Measurements from ENCODE around the gene HES2. TPM values are rescaled to one million over a fixed set of nuclear protein-coding genes. Genes with fewer than 3 reads are reported as not detected.

Gene HES2
- polyA plus RNA-seq, 2 of the 4 experiments (the other 2 are of a cell fraction), result 0.75 to 1.8 TPM

DNA sequence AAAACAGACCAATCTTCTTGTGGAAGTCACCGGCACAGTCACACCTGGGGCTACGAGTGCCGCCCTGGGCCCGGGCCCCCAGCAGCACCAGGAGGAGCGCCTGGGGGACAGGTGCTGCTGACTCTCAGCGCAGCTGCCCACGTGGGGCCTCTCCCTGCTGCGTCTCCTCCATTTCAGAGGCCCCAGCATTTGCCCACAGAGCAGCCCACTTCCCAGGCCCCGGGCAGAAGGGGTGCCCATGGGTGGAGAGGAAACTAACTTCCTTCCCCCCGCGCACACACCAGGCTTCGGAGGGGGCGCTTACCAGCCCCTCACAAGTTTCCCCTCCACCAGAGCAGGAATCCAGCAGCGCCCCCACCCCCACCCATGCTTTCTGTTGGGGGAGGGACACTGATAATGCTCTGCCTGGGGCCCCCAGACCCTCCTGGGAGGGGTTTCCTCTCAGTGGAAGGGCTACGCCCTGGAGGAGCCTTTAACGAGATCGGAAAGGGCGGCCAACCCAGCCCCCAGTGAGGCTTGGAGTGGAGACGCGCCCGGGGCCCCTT is 45.8 kb upstream of the HES2 start:
- Histone ChIP-seq H3K4me2 (no peak overlapping the region), H3K4me1 (no peaks in the 10 kb centered on the region; the same call in 2 of the 3 replicates), H3K9me3 (no peaks in the 10 kb centered on the region), H3K27ac (no peak overlapping the region), H3K4me3 (no peak overlapping the region)
- POLR2A ChIA-PET, result no interaction called here
- DNase-seq (ENCODE audit: low read depth in 1 of 2, low spot score in 1 of 2) (no peak), ATAC-seq (no peak), FAIRE-seq (no peak)
- 92% methylated on average over 11 of the region's 21 CpGs for WGBS (ENCODE audit: missing lambda C conversion rate)
- no peak for TF ChIP-seq RCOR1 (IDR thresholded peaks at IDR 0.05; ENCODE audit: low read depth, low read length)
- no peak for TF ChIP-seq RNF2 (IDR thresholded peaks at IDR 0.05; ENCODE audit: borderline replicate concordance, low read depth)
- CTCF ChIA-PET, result interaction anchor here (0.8 to 1.3 kb wide), 2 partner anchors 8 to 11 kb away, joined by 3 to 6 read pairs; no protein-coding TSS in a partner anchor

- H3K4me3 ChIP-seq, result no peak overlapping the region
- 88% methylated on average over 4 of the region's 5 CpGs for WGBS (ENCODE audit: missing lambda C conversion rate)
- DNase-seq (ENCODE audit: low read depth in 1 of 2, low spot score in 1 of 2) (no peak), ATAC-seq (no peak), FAIRE-seq (no peak)
- CTCF ChIA-PET, result interaction anchor here (0.6 to 0.8 kb wide), 2 partner anchors 9 to 79 kb away, joined by 3 read pairs; no protein-coding TSS in a partner anchor
- H3K9me3 ChIP-seq, result no peaks in the 10 kb centered on the region
- H3K4me2 ChIP-seq, result no peak overlapping the region
- no peak overlapping the region for H3K27ac ChIP-seq
- no peak for TF ChIP-seq CBX2 (IDR thresholded peaks at IDR 0.05; ENCODE audit: borderline replicate concordance, low read depth)
- TF ChIP-seq SREBF2 (IDR thresholded peaks at IDR 0.05), result no peak
- TF ChIP-seq, protein P1, sequence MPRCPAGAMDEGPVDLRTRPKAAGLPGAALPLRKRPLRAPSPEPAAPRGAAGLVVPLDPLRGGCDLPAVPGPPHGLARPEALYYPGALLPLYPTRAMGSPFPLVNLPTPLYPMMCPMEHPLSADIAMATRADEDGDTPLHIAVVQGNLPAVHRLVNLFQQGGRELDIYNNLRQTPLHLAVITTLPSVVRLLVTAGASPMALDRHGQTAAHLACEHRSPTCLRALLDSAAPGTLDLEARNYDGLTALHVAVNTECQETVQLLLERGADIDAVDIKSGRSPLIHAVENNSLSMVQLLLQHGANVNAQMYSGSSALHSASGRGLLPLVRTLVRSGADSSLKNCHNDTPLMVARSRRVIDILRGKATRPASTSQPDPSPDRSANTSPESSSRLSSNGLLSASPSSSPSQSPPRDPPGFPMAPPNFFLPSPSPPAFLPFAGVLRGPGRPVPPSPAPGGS (IDR thresholded peaks at IDR 0.05), result no peak
- no peak for TF ChIP-seq HOXB13 (CRISPR knock-in tag; IDR thresholded peaks at IDR 0.05; ENCODE audit: low read depth)
- TF ChIP-seq EP300 (IDR thresholded peaks at IDR 0.05), result no peak
- no peak for TF ChIP-seq FOSB (CRISPR knock-in tag; IDR thresholded peaks at IDR 0.05)
- no peak for TF ChIP-seq HEYL (CRISPR knock-in tag; IDR thresholded peaks at IDR 0.05)
- TF ChIP-seq RCOR1 (IDR thresholded peaks at IDR 0.05; ENCODE audit: low read depth, low read length), result no peak
- TF ChIP-seq NR3C1 (IDR thresholded peaks at IDR 0.05), result no peak
- no peak for TF ChIP-seq ZSCAN20 (CRISPR knock-in tag; IDR thresholded peaks at IDR 0.05)
- no peak for TF ChIP-seq POLR2A (IDR thresholded peaks at IDR 0.05; ENCODE audit: low read length)
- no peak for TF ChIP-seq RARB (CRISPR knock-in tag; IDR thresholded peaks at IDR 0.05)
- POLR2A ChIA-PET, result no interaction called here
- no peaks in the 10 kb centered on the region; the same call in 2 of the 3 replicates for H3K4me1 ChIP-seq
Observed at GRCh38 chr1:6464915-6465314, 45.2 kb upstream of the HES2 start.

DNA sequence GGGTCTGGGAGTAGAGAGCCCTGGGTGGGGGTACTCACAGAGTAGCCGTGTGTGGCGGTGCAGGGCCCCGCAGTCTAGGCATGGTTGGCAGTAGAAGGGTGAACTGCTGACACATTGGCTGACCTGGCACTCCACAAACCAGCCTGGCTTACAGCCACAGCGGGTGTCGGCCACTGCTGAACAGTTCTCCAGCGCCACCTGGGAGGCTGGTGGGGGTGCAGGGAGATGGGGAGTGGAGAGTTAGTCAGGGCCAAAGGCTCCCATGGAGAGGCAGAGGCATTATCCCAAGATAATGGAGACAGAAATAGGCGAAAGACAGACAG is 44.8 kb upstream of the HES2 start:
- FAIRE-seq (no peak), DNase-seq (ENCODE audit: low read depth in 1 of 2, low spot score in 1 of 2) (peak in 1 of 2 experiments; percentile 36), ATAC-seq (peak; percentile 37 to 75; a peak in 4 of 6 replicates)
- Histone ChIP-seq H3K4me1 (no peaks in the 10 kb centered on the region; the same call in 2 of the 3 replicates), H3K27ac (no peak overlapping the region), H3K4me2 (no peak overlapping the region), H3K9me3 (no peaks in the 10 kb centered on the region), H3K4me3 (no peak overlapping the region)
- CTCF ChIA-PET, result interaction anchor here (0.6 to 1.0 kb wide), 3 partner anchors 9 to 78 kb away, joined by 3 read pairs; no protein-coding TSS in a partner anchor
- POLR2A ChIA-PET, result no interaction called here
- whole genome bisulfite sequencing (ENCODE audit: missing lambda C conversion rate), result 68% methylated on average over 4 of the region's 7 CpGs
- TF ChIP-seq HDAC2 (IDR thresholded peaks at IDR 0.05), result no peak
- no peak for TF ChIP-seq ZFP36 (IDR thresholded peaks at IDR 0.05; ENCODE audit: borderline replicate concordance, partially characterized antibody)
- no peak for TF ChIP-seq ESRRA (IDR thresholded peaks at IDR 0.05; ENCODE audit: borderline replicate concordance, low read length)
- TF ChIP-seq BHLHE40 (IDR thresholded peaks at IDR 0.05; ENCODE audit: low read depth, low read length), result no peak
- no peak for TF ChIP-seq EHMT2 (IDR thresholded peaks at IDR 0.05; ENCODE audit: low read depth)
- TF ChIP-seq FOSL2 (IDR thresholded peaks at IDR 0.05), result no peak
- no peak for TF ChIP-seq FOSL2 (CRISPR knock-in tag; IDR thresholded peaks at IDR 0.05)
- no peak for TF ChIP-seq MAFK (IDR thresholded peaks at IDR 0.05; ENCODE audit: partially characterized antibody)
- no peak for TF ChIP-seq PBX3 (IDR thresholded peaks at IDR 0.05)
- TF ChIP-seq, protein P2, sequence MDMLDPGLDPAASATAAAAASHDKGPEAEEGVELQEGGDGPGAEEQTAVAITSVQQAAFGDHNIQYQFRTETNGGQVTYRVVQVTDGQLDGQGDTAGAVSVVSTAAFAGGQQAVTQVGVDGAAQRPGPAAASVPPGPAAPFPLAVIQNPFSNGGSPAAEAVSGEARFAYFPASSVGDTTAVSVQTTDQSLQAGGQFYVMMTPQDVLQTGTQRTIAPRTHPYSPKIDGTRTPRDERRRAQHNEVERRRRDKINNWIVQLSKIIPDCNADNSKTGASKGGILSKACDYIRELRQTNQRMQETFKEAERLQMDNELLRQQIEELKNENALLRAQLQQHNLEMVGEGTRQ (IDR thresholded peaks at IDR 0.05), result no peak
- TF ChIP-seq, protein P3, sequence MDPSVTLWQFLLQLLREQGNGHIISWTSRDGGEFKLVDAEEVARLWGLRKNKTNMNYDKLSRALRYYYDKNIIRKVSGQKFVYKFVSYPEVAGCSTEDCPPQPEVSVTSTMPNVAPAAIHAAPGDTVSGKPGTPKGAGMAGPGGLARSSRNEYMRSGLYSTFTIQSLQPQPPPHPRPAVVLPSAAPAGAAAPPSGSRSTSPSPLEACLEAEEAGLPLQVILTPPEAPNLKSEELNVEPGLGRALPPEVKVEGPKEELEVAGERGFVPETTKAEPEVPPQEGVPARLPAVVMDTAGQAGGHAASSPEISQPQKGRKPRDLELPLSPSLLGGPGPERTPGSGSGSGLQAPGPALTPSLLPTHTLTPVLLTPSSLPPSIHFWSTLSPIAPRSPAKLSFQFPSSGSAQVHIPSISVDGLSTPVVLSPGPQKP (IDR thresholded peaks at IDR 0.05; ENCODE audit: low read depth, low read length), result no peak
- no peak for TF ChIP-seq NPAS2 (CRISPR knock-in tag; IDR thresholded peaks at IDR 0.05; ENCODE audit: borderline replicate concordance)
- TF ChIP-seq, protein P4, sequence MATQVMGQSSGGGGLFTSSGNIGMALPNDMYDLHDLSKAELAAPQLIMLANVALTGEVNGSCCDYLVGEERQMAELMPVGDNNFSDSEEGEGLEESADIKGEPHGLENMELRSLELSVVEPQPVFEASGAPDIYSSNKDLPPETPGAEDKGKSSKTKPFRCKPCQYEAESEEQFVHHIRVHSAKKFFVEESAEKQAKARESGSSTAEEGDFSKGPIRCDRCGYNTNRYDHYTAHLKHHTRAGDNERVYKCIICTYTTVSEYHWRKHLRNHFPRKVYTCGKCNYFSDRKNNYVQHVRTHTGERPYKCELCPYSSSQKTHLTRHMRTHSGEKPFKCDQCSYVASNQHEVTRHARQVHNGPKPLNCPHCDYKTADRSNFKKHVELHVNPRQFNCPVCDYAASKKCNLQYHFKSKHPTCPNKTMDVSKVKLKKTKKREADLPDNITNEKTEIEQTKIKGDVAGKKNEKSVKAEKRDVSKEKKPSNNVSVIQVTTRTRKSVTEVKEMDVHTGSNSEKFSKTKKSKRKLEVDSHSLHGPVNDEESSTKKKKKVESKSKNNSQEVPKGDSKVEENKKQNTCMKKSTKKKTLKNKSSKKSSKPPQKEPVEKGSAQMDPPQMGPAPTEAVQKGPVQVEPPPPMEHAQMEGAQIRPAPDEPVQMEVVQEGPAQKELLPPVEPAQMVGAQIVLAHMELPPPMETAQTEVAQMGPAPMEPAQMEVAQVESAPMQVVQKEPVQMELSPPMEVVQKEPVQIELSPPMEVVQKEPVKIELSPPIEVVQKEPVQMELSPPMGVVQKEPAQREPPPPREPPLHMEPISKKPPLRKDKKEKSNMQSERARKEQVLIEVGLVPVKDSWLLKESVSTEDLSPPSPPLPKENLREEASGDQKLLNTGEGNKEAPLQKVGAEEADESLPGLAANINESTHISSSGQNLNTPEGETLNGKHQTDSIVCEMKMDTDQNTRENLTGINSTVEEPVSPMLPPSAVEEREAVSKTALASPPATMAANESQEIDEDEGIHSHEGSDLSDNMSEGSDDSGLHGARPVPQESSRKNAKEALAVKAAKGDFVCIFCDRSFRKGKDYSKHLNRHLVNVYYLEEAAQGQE (IDR thresholded peaks at IDR 0.05), result no peak
- TF ChIP-seq CBX2 (IDR thresholded peaks at IDR 0.05; ENCODE audit: borderline replicate concordance, low read depth), result no peak
- no peak for TF ChIP-seq RFX5 (IDR thresholded peaks at IDR 0.05)

Data from A549 (cell line).